ENCODE results near the gene L3MBTL2. TPM values are rescaled to one million over a fixed set of nuclear protein-coding genes. Genes with fewer than 3 reads are reported as not detected.

L3MBTL2 gene
- total and polyA plus RNA-seq, 9 of the 15 experiments (the other 6 are each of a cell fraction or from before 2014, with no cell fraction given) = 10.3 to 23.1 (median 18.6) TPM

DNA sequence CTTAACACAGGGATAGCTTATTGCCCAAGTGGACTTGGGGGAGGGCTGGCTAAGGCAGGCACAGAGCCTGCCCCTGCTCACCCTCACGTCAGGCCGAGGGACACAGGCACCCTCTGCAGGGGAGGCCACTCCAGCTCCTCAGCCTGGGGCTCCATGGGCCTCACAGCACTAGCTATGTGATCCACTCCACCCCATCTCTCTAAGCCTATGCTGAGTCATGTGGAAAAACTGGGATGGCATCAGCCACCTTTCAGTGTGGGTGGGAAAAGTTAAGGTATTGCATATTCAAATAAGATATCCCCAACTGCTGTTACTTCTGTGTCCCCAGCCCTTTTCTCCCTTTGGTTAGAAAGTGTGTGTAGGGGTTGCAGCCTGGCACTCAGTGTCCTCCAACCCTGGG, 58.6 kb downstream of the L3MBTL2 start (continued):
- TF ChIP-seq PHF8 (IDR thresholded peaks at IDR 0.05; ENCODE audit: borderline replicate concordance, low read length) = no peak

DNA sequence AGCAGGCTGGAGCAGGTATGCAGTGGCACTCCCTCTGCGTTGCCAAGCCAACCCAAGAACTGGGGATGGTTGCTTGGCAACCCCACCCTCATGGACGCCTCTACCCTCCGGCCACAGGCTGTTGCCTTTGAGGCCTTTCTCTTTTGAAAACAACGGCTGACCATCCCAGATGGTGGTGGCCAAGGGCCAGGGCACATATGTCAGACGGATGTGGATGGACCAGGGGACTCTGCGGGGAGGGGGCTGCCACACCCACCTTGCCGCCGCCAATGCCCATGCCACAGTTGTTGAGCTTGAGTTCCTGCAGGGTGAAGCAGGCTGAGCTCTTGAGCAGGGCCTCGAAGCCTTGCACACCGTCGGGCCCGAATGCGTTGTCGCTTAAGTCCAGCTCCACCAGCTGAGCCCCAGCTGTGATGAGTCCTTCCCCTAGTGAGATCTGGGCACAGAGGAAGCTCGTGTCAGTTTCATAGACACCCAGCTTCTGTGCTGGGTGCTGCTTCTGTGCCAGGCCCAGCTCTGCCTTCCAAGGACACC, 59.4 kb downstream of the L3MBTL2 start:
- in situ Hi-C loops (cut with MboI) (no loop called here), intact Hi-C loops (cut with micrococcal nuclease) (no loop called here)
- TF ChIP-seq SAFB (IDR thresholded peaks at IDR 0.05; ENCODE audit: borderline replicate concordance, low read depth, low read length) (no peak), ZKSCAN1 (IDR thresholded peaks at IDR 0.05; ENCODE audit: low read depth, low read length) (no peak), POLR2G (IDR thresholded peaks at IDR 0.05; ENCODE audit: low read depth, low read length) (0 out of 2 replicates have a peak, but pooled peaks have one; percentile 22)
- Histone ChIP-seq H4K20me1 (replicated peaks; ENCODE audit: control insufficient read depth, insufficient read depth, low read length) (no peaks in the 10 kb centered on the region), H2AFZ (ENCODE audit: low read depth, low read length) (no peak overlapping the region), H3K79me2 (ENCODE audit: control insufficient read depth, insufficient read depth, low read length) (no peaks in the 10 kb centered on the region), H3K27me3 (ENCODE audit: control insufficient read depth in 2 of 2, insufficient read depth in 2 of 2, low read length in 2 of 2) (no peaks in the 10 kb centered on the region), H3K4me2 (ENCODE audit: insufficient read depth, low read length) (no peak overlapping the region), H3K9me3 (replicated peaks; ENCODE audit: control insufficient read depth, insufficient read depth, low read depth, low read length) (no peaks in the 10 kb centered on the region), H3K27ac (ENCODE audit: extremely low read depth, low read depth, low read length) (no peak overlapping the region), H3K36me3 (ENCODE audit: control insufficient read depth, insufficient read depth, low read length) (peaks cover 87% of the 10 kb centered on the region; the same call in 2 of the 3 replicates), H3K9ac (ENCODE audit: insufficient read depth in 1 of 2, low read depth in 2 of 2, low read length in 2 of 2) (no peak overlapping the region), H3K9me1 (ENCODE audit: control insufficient read depth, insufficient read depth, low read length) (no peaks in the 10 kb centered on the region), H3K4me3 (no peak overlapping the region), H3K4me1 (replicated peaks in 1 of 2; ENCODE audit: control insufficient read depth in 2 of 2, insufficient read depth in 2 of 2, low read length in 2 of 2) (no peaks in the 10 kb centered on the region; a peak in 1 of 5 replicates)
- DNase-seq (ENCODE audit: extremely low read depth in 1 of 4, low spot score in 3 of 4) (no peak), ATAC-seq (no peak), FAIRE-seq (no peak)
- WGBS (ENCODE audit: insufficient coverage, low coverage, missing lambda C conversion rate) = 100% methylated on average over 11 of the region's 15 CpGs
- CTCF ChIA-PET (ENCODE audit: low intra/inter-chr PET ratio) = no interaction called here
- POLR2A ChIA-PET = interaction anchor here (0.5 to 1.3 kb wide), 5 partner anchors 8 to 322 kb away, joined by 3 to 5 read pairs (median 3); no protein-coding TSS in a partner anchor
- BruUV-seq (replicated peaks) = no TSS peak

Measured in K562 (cell line).